HG03558 (cell line): ENCODE results near the gene FOXP2.
"Not testable (repeated sequence)": the region's sequence is repeated elsewhere in the genome, so short reads cannot be mapped to it uniquely, and the experiment has no call there.

ENCODE experiments used
- ATAC-seq: cut with Tn5 transposase; IDR thresholded peaks from one replicate; pipeline ENCODE4 v1.9.1; 2021; ENCODE audit warnings: moderate number of reproducible peaks; ENCODE audit not compliant: unreplicated experiment; ENCODE audit errors: extremely low read depth

The FOXP2 gene

GRCh38 chr7:114414156-114415063 is at the start of gene FOXP2:
FOXP2 (plus strand) TSS chr7:114414815; CDS start chr7:114426512, 11,697 bp downstream.
- no peak for ATAC-seq

- ATAC-seq, result no peak
Observed at GRCh38 chr7:114365791-114366190, 48.8 kb upstream of the FOXP2 start.

GRCh38 chr7:114368492-114368891 is 46.1 kb upstream of the FOXP2 start:
- no peak for ATAC-seq

GRCh38 chr7:114369294-114369693 is 45.3 kb upstream of the FOXP2 start:
- no peak for ATAC-seq

GRCh38 chr7:114372619-114373018 is 42.0 kb upstream of the FOXP2 start:
- ATAC-seq, result no peak

- no peak for ATAC-seq
Observed at GRCh38 chr7:114375907-114376306, 38.7 kb upstream of the FOXP2 start.

- ATAC-seq, result not testable (repeated sequence)
Observed at GRCh38 chr7:114383946-114384345, 30.7 kb upstream of the FOXP2 start.

GRCh38 chr7:114384346-114384745 is 30.3 kb upstream of the FOXP2 start:
- ATAC-seq, result not testable (repeated sequence)

GRCh38 chr7:114388021-114388420 is 26.6 kb upstream of the FOXP2 start:
- no peak for ATAC-seq

GRCh38 chr7:114392686-114393085 is 21.9 kb upstream of the FOXP2 start:
- no peak for ATAC-seq

- ATAC-seq, result no peak
Observed at GRCh38 chr7:114402876-114403635, 11.6 kb upstream of the FOXP2 start.

GRCh38 chr7:114405427-114405826 is 9.2 kb upstream of the FOXP2 start:
- peak; percentile 68 for ATAC-seq

- ATAC-seq, result no peak
Observed at GRCh38 chr7:114409750-114410149, 4.9 kb upstream of the FOXP2 start.

GRCh38 chr7:114412548-114412947 is 2.1 kb upstream of the FOXP2 start:
- no peak for ATAC-seq

- ATAC-seq, result no peak
Observed at GRCh38 chr7:114413761-114414155, 857 bp upstream of the FOXP2 start.

- ATAC-seq, result no peak
Observed at GRCh38 chr7:114415064-114415989, 712 bp downstream of the FOXP2 start.

GRCh38 chr7:114416129-114416990 is 1.7 kb downstream of the FOXP2 start:
- ATAC-seq, result no peak

GRCh38 chr7:114417290-114417689 is 2.7 kb downstream of the FOXP2 start:
- ATAC-seq, result no peak

GRCh38 chr7:114418117-114418516 is 3.5 kb downstream of the FOXP2 start:
- ATAC-seq, result no peak
